ENCODE results near the gene CPNE2. TPM values are rescaled to one million over a fixed set of nuclear protein-coding genes. Genes with fewer than 3 reads are reported as not detected.
"Not testable (repeated sequence)": the region's sequence is repeated elsewhere in the genome, so short reads cannot be mapped to it uniquely, and the experiment has no call there.

CPNE2 gene
- total RNA-seq, 1 experiment from 2014 or later: 14.5 TPM

GRCh38 chr16:57108432-57108831, 16.0 kb downstream of the CPNE2 start:
- no peak for TF ChIP-seq CTCF (IDR thresholded peaks at IDR 0.05; ENCODE audit: unreplicated experiment)
- Mint-ChIP-seq H3K36me3 (ENCODE audit: insufficient read depth, unreplicated experiment) (no peaks in the 10 kb centered on the region), H3K9me3 (ENCODE audit: low read depth, unreplicated experiment) (no peaks in the 10 kb centered on the region), H3K27me3 (ENCODE audit: unreplicated experiment) (no peaks in the 10 kb centered on the region), H3K4me3 (ENCODE audit: low read depth, unreplicated experiment) (no peak overlapping the region), H3K4me1 (ENCODE audit: low read depth, unreplicated experiment) (peaks cover 9% of the 10 kb centered on the region), H3K27ac (ENCODE audit: unreplicated experiment) (no peak overlapping the region)
- BruUV-seq (replicated peaks): no TSS peak
- intact Hi-C loops (cut with micrococcal nuclease; ENCODE audit: unreplicated experiment): no loop called here
- CTCF ChIA-PET: no interaction called here
- no peak for DNase-seq

GRCh38 chr16:57109259-57110105, 17.1 kb downstream of the CPNE2 start:
- H3K27me3 Mint-ChIP-seq (ENCODE audit: unreplicated experiment); intact Hi-C loops (cut with micrococcal nuclease; ENCODE audit: unreplicated experiment); H3K4me1 Mint-ChIP-seq (ENCODE audit: low read depth, unreplicated experiment); H3K27ac Mint-ChIP-seq (ENCODE audit: unreplicated experiment); DNase-seq; H3K4me3 Mint-ChIP-seq (ENCODE audit: low read depth, unreplicated experiment); H3K36me3 Mint-ChIP-seq (ENCODE audit: insufficient read depth, unreplicated experiment); H3K9me3 Mint-ChIP-seq (ENCODE audit: low read depth, unreplicated experiment); BruUV-seq (replicated peaks): not testable (repeated sequence)
- CTCF ChIA-PET: interaction anchor here (0.6 to 1.0 kb wide), 2 partner anchors 17 to 53 kb away, joined by 3 to 5 read pairs; partner anchors contain the start of gene CPNE2

GRCh38 chr16:57110937-57111336, 18.6 kb downstream of the CPNE2 start:
- DNase-seq: no peak
- no peak for TF ChIP-seq CTCF (IDR thresholded peaks at IDR 0.05; ENCODE audit: unreplicated experiment)
- Mint-ChIP-seq H3K27ac (ENCODE audit: unreplicated experiment) (no peak overlapping the region), H3K36me3 (ENCODE audit: insufficient read depth, unreplicated experiment) (no peaks in the 10 kb centered on the region), H3K27me3 (ENCODE audit: unreplicated experiment) (no peaks in the 10 kb centered on the region), H3K4me3 (ENCODE audit: low read depth, unreplicated experiment) (no peak overlapping the region), H3K9me3 (ENCODE audit: low read depth, unreplicated experiment) (no peaks in the 10 kb centered on the region), H3K4me1 (ENCODE audit: low read depth, unreplicated experiment) (peaks cover 9% of the 10 kb centered on the region)
- intact Hi-C loops (cut with micrococcal nuclease; ENCODE audit: unreplicated experiment): no loop called here
- CTCF ChIA-PET: no interaction called here
- no TSS peak for BruUV-seq (replicated peaks)

- Mint-ChIP-seq H3K27me3 (ENCODE audit: unreplicated experiment) (no peaks in the 10 kb centered on the region), H3K36me3 (ENCODE audit: insufficient read depth, unreplicated experiment) (no peaks in the 10 kb centered on the region), H3K4me1 (ENCODE audit: low read depth, unreplicated experiment) (peaks cover 4% of the 10 kb centered on the region), H3K4me3 (ENCODE audit: low read depth, unreplicated experiment) (no peak overlapping the region), H3K9me3 (ENCODE audit: low read depth, unreplicated experiment) (no peaks in the 10 kb centered on the region), H3K27ac (ENCODE audit: unreplicated experiment) (no peak overlapping the region)
- no peak for DNase-seq
- no peak for TF ChIP-seq CTCF (IDR thresholded peaks at IDR 0.05; ENCODE audit: unreplicated experiment)
- no TSS peak for BruUV-seq (replicated peaks)
- CTCF ChIA-PET: no interaction called here
- intact Hi-C loops (cut with micrococcal nuclease; ENCODE audit: unreplicated experiment): no loop called here
Measured at GRCh38 chr16:57111420-57111819, 19.0 kb downstream of the CPNE2 start.

- H3K27me3 Mint-ChIP-seq (ENCODE audit: unreplicated experiment): no peaks in the 10 kb centered on the region
- no peak for DNase-seq
- no peak for TF ChIP-seq CTCF (IDR thresholded peaks at IDR 0.05; ENCODE audit: unreplicated experiment)
- no TSS peak for BruUV-seq (replicated peaks)
- no peaks in the 10 kb centered on the region for H3K36me3 Mint-ChIP-seq (ENCODE audit: insufficient read depth, unreplicated experiment)
- CTCF ChIA-PET: no interaction called here
- H3K4me1 Mint-ChIP-seq (ENCODE audit: low read depth, unreplicated experiment): no peaks in the 10 kb centered on the region
- H3K4me3 Mint-ChIP-seq (ENCODE audit: low read depth, unreplicated experiment): no peak overlapping the region
- no peak overlapping the region for H3K27ac Mint-ChIP-seq (ENCODE audit: unreplicated experiment)
- H3K9me3 Mint-ChIP-seq (ENCODE audit: low read depth, unreplicated experiment): no peaks in the 10 kb centered on the region
- intact Hi-C loops (cut with micrococcal nuclease; ENCODE audit: unreplicated experiment): no loop called here
Measured at GRCh38 chr16:57112403-57113041, 20.1 kb downstream of the CPNE2 start.
